SK-MEL-5 (cell line): ENCODE measurements around the gene TSC2. TPM values are rescaled to one million over a fixed set of nuclear protein-coding genes. Genes with fewer than 3 reads are reported as not detected.
"Not testable (repeated sequence)": the region's sequence is repeated elsewhere in the genome, so short reads cannot be mapped to it uniquely, and the experiment has no call there.

Source experiments
- DNase-seq: peaks from one replicate; pipeline ENCODE4 v3.0.0-alpha.2; 2016; ENCODE audit warnings: low read depth, low spot score
- in situ Hi-C: cut with HindIII; loops from 2 replicates; pipeline ENCODE4 v1.10.0; 2016; ENCODE audit warnings: low sequenced_read_pairs, high pct_unique_total_duplicates, low pct_unique_long_range_greater_than_20kb
- total RNA-seq: library from RNA; depleted of rRNA; stranded (reverse); fragments of >200 nt; shearing (Covaris generic); gene quantifications from 2 replicates; pipeline ENCODE4 v1.2.3, GENCODE V29; 2014

Gene TSC2
- total RNA-seq, 1 experiment from 2014 or later, result 11.6 TPM

DNA sequence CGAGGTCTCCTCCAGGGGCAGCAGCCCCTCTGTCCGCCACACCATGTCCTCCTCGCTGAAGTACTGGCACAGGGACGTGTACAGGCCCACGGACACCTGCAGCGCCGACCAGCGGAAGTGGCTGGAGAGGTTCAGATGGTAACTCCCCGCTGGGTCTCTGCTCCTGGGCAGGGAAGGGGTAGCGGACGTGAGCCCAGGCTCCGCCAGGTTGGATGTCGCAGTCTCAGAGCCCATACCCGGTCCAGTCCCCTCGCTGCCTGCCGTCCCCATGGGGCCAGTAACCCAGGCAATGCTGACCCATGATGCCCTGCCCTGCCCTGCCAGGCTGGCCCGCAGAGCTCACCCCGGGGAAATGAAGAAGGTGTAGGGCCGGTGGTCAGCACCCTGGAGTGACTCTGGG is 54.7 kb downstream of the TSC2 start:
- DNase-seq, result no peak
- in situ Hi-C loops, result no loop called here

DNA sequence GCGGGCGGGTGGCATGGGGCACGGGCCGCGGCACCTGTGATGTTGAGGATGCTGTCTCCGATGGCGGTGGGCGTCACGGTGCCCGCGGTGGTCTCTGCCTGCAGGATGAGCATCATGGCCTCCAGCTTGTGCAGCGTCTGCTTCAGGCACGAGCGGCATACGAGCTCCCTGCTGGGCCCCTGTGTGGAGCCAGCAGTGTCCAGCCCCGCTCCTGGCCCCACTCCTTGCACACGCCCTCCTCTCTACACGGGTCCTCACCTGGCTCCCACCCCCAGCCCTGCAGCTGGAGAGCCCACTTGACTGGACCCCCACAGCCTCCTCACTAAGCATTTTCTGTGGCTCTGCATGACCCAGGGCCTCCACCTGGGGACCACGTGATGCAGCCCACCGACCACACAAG is 56.7 kb downstream of the TSC2 start:
- in situ Hi-C loops, DNase-seq: not testable (repeated sequence)

DNA sequence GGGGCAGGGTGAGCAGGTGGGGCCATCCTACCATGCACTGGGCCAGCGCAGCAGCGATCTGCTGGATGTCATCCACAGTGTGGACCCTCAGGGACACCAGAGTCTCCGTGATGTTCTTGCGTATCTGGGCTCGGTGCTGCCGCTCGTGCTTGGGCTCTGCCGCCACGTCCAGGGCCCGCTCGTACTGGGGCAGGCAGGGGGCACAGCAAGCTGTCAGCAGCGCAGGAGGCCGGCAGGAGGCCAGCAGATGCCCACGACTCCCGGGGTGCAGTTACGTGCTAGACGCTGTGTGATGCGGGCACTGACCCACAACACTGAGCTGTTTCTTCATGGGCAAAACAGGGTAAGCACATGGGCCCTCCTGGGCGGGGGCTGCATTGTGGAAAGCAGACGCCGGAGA is 57.5 kb downstream of the TSC2 start:
- in situ Hi-C loops, result not testable (repeated sequence)

DNA sequence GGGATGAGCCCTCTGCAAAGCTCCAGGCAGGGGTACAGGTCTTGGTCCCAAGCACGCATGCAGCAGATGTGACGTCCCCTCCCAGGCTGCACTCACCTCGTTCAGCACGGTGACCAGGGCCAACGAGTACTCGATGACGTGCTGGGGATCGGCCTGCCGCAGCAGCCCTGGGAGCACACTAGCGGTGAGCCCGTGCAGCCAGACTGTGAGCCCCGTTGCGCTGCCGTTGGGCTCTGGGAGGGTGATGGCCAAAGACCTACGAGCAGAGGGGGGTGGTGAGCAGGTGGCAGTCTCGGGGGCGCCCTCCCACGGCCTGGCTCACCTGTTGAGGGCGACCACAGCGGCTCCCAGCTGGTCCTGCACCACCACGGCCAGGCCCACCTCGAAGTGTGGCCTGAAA is 58.0 kb downstream of the TSC2 start:
- DNase-seq, in situ Hi-C loops: not testable (repeated sequence)

More for the DNA sequence above, 57.5 kb downstream of the TSC2 start:
- DNase-seq, result not testable (repeated sequence)

DNA sequence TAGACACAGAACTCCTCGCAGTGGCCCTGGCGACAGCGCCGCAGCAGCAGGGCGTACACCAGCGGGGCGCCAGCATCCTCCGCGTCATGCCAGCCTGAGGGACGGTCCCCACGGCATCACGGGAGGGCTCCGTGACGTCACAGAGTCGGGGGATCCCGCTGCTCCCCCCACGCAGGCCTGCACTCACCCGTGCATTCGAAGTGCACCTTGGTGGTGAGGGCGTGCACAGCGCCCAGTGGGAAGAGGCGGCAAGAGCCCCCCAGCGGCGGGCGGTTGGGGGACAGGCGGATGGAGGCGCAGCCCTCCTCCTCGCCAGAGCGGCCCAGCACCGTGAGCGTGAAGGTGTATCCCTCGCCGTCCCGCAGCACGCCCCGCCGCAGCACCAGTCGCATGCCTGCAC is 58.4 kb downstream of the TSC2 start:
- in situ Hi-C loops, DNase-seq: not testable (repeated sequence)

DNA sequence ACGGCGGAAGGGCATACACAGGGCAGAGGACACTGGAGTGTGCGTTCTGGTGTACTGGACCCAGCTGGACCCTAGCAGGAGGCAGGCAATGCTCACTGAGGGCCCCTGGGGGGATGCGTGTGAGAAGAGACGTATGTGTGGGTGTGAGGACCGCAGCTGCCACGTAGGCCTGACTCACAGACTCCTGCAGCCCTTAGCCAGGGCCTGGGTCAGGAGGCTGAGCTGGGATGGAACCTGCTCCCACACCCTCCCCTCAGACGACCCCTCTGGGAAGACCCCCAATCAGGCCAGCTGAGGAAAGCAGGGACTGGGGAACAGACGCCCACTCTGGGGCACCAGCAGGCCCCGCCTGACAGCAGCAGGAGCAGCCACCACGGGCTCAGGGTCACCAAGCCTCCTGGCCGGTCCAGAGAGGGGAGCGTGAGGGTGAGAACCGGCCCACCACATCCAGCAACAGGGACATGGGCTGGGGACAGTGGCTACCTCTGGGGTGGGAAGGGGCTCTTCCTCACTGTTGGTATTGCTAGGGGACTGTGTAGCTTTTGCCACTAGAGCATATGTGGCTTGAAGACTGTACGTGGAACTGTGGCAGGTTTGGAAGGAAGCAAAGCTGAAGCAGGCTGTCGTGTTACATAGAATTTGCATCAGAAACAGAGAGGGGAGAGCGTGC is 59.5 kb downstream of the TSC2 start:
- in situ Hi-C loops, DNase-seq: not testable (repeated sequence)

DNA sequence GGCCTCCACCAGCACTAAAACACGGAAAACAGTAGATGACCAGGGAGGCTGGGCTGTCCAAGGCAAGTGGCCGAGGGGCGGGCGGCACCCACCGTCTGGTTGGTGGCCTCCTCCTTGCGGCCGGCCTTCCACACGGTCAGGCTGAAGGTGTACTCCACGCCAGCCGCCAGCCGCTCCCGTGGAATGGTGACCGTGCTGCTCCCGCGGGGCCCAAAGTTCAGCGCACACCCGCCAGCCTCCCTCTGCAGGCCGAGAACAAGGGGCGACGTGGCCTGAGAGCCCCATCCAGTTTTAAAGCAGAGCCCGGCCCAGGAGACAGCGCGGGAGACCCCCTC is 60.0 kb downstream of the TSC2 start:
- in situ Hi-C loops, DNase-seq: not testable (repeated sequence)

DNA sequence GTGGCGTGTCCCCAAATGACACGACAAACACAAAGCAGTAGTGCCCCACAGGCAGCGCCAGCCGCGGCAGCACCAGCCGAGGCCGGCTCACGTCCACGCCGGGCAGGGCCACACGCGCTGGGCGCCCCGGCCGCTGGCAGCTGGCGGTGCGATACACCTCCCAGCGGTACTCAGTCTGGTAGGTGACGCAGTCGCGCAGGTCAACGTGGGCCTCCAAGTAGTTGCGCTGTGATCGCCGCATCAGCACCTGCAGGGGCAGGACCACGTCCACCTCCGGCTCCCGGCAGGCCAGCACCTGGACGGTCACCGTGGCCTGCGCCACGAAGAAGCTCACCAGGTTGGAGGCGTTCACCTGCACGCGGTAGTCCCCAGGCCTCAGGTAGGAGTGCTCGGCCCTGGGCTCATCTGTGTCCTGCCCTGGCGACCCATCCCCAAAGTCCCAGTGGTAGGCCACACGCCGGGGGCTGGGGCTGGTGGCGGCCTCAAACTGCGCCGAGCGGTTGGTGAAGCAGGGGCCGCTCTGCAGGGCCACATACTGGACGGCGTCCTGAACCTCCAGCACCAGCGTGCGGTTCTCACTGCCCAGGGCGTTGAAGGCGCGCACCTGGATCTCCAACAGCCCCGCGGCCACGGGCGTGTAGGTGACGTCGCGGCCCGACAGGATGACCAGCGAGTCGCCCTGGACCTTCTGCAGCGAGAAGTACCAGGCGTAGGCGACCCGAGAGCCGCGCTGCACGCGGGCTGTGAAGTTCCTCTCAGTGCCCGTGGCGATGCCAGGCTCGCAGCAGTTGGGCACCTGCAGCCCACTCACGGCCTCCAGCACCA is 60.9 kb downstream of the TSC2 start:
- DNase-seq, in situ Hi-C loops: not testable (repeated sequence)

DNA sequence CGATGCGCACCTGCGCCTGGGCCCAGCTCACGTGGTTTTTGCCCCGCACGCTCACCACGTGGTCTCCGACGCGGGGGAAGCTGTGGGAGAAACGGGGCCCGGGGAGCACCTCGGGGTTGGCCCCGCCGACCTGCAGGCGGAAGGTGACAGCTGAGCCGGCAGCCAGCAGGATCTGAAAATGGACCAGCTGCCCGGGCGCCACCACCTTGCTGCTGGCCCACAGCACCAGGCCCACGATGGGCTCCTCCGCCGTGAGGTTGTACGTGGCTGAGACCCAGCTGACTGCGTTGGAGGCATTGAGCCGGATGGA is 61.4 kb downstream of the TSC2 start:
- in situ Hi-C loops, result not testable (repeated sequence)

DNA sequence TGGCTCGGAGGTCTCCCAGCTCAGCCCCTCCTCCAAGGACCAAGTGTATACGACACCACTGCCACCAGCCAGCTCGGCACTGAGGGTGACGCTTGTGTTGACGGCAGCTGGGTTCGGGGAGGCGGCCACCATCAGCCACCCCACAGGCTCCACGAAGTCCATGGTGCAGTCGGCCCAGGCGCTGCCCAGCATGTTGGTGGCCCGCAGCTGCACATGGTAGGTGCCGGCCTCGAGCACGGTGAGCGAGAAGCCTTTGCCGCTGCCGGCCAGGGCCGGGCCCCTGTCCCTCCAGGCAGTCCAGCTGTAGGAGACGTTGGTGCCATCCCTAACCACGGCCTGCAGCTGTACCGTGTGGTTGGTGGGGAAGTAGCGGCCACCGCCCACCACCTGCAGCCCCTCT is 62.1 kb downstream of the TSC2 start:
- DNase-seq, in situ Hi-C loops: not testable (repeated sequence)

More for the DNA sequence above, 61.4 kb downstream of the TSC2 start:
- not testable (repeated sequence) for DNase-seq

DNA sequence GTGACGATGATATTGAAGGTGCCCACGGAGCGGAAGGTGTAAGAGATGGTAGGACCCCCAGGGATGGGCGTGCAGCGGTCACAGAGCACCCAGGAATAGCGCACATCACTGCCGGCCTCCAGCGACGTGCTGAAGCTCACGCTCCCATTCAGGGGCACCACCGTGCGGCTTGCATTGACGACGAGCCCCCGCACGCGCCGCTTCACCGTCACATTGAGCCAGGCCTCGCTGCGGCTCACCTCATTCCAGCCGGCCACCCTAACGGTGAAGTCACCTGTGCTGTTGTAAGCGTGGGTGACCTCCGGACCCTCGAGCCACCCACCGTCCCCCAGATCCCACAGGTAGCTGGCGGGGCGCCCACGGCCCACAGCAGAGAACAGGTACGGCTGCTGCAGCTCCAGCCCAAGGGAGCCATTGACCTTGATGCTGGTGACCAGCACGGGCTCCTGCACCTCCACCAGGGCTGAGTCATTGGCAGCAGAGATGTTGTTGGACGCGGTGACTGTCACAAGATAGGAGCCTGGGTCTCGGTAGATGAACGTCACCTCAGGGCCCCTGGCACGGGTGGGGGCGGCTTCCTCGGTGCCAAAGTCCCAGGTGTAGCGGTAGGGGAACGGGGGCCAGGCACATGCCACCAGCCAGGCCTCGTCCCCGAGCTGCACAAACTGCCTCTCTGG is 62.7 kb downstream of the TSC2 start:
- in situ Hi-C loops, DNase-seq: not testable (repeated sequence)

DNA sequence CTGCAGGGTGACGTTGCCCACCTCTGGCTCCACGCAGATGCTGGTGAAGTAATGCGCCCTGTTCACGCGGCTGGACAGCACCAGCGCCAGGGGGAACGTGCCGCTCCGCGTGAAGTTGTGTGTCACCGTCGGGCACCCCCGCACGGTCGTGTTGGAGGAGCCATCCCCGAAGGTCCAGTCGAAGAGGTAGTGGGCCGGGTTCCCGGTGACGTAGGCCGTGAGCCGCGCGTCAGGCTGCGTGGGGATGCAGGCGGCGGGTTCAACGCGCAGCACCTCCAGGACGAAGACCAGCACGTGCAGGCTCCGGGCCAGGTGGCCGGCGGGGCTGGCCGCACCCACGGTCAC is 63.2 kb downstream of the TSC2 start:
- in situ Hi-C loops, DNase-seq: not testable (repeated sequence)

DNA sequence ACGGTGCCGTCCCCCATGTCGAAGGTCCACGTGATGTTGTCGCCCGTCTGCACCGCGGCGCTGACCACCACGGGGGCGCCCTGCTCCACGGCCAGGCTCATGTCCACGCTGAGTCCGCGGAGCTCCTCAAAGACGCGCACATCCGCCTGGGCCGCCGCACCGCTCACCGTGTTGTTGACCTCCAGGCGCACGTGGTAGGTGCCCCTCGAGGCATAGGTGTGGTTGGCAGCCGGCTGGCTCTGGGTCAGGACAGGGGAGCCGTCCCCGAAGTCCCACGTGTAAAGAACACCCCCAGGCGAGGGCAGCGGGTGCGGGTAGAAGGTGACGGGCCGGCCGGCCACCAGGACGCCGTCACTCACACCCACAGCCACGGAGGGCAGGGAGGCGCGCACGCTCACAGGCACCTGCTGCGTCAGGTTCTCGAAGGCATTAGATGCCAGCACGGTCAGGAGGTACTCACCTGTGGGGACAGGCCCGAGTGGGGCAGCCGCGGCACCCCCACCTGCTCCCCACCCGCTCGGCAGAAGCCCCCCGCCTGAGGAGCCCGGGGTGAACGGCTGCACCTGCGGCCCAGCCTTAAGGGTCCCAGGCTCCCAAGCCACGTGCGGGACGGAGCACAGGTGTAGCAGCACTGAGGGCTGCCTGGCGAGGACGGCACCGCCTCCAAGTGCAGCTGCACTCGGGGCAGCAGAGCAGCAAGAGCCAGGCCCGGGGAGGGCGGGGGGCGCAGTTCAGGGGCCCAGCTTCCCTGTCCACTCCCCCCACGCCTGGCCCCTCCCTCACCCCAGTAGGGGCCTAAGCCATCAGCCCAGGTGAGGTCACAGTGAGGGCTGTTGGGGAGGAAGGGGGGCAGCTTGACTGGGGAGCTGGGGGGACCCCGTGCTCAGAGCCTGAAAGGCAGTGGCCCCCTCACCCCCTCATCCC is 63.9 kb downstream of the TSC2 start:
- DNase-seq, in situ Hi-C loops: not testable (repeated sequence)

DNA sequence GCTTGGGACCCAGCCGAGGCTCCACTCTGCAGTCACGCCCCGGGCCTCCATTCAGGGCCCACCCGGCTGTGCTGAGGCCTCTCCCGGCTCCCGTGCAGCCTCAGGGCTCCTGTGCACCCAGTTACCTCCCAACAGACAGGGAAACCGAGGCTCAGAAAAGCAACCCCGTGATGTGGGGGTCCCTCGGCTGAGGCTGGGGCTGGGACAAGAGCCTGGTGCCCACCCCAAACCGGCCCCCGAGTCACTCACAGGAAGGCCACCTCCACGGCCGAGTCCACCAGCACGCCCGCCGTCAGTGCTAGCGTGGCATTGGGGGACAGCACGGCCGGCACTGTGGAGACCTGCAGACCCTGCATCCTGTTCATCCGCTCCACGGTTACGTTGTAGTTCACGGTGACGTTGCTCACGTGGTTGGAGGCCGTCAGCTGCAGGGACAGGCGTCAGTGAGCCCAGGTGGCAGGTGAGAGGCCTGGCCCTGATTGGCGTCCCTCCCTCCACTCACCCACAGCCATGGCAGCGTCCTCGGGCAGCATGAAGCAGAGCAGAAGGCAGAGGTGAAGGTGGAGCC is 64.8 kb downstream of the TSC2 start:
- in situ Hi-C loops, DNase-seq: not testable (repeated sequence)

DNA sequence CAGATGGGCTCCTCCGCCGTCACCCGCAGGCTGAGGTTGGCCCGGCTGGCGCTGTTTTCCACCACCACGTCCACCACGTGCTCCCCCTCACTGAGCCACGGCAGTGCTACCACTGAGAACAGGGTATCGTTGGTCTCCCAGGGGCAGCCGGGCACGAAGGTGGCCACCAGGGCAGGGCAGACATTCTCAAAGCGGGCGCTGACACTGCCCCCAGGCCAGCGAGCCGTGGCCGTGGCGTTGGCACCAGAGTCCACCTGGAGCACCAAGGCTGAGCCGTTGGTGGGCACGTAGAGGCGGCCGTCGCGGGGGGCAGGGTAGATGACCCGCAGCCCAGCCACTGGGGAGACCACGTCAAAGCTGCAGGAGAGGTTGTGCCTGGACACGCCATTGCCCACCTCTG is 66.4 kb downstream of the TSC2 start:
- DNase-seq, in situ Hi-C loops: not testable (repeated sequence)

DNA sequence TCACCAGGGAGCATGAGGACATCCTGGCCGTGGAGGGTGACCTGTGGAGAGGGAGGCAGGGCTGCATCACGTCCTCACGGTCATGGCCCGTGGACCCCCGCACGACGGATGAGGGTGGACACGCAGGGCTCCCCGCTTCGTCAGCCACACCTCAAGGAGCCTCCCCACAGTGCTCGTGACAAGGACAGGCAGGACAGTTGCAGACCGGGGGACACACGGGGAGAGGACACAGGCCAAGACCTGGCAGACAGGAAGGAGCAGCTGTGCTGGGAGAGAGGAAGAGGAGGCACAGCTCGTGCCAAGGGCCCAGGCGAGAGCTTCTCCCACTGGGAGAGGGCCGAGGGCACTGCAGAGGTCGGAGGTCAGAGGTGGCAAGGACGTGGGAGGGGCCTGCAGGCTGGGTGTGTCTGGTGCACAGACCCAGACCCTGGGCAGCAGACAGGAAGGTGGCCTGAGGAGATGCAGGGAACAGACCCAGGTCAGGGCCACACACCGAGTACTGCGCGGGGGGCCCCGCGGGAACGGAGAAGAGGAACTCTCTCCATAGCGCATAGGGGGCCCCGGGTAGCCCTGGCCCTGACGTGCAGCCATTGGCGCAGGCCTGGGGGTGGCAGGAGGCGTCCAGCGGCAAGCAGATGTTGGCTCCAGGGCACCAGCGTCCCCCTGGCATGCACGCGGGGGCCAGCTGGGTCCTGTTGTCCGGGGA is 67.3 kb downstream of the TSC2 start:
- DNase-seq, in situ Hi-C loops: not testable (repeated sequence)

DNA sequence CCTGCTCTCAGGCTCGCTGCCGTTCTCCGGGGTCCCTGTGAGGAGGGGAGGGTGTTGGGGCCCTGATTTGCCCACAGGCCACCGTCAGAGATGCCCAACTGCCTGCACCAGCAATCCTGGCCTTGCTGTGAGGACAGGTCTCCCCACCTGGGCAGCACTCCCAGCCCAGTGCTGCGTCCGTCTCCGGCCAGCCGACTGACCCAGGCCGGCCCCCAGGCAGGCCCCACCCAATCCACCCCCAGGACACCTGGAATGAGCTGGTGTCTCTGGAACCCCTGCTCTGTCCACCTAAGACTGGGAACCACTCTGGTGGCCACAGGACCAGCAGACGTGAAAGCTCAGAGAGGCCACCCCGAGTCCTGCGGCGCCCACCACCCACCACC is 67.8 kb downstream of the TSC2 start:
- in situ Hi-C loops, result no loop called here
- DNase-seq, result no peak
